Femur (tissue), 1 donor: ENCODE results near the gene SLAIN1.
A peak's percentile ranks its signal among the peaks of the same experiment; 100 is the strongest.

Source experiments
- DNase-seq: peaks from one replicate; pipeline ENCODE4 v3.0.0-alpha.2; 2017

Gene SLAIN1

DNA sequence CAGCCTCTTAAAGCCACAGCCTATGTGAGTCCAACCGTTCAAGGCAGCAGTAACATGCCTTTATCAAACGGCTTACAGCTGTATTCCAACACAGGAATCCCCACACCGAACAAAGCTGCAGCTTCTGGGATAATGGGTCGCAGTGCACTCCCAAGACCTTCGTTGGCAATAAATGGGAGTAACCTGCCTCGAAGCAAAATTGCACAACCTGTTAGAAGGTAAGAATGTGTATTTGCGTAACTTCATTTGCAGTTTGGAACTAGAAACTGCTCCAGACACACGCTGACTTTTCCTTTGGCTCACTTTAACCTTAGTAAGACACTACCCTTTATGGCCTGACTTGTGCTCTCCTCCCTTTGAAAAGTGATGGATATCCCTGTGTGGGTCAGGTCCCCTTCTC is 63.4 kb downstream of the SLAIN1 start:
- DNase-seq, result no peak

DNA sequence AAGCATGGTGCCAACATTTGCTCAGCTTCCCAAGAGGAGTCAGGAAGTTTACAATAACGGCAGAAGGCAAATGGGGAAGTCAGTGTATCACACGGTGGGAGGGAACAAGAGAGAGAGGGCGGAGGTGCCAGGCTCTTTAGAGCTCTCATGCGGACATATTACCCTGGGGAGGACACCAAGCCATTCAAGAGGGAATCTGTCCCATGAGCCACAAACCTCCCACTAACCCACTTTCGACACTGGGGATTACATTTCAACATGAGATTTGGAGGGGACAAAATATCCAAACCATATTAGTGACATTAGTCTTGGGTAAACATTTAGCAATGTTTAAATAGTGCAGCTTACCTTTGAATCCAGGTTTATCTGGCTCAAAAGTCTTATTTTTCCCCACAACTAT is 69.9 kb downstream of the SLAIN1 start:
- no peak for DNase-seq

DNA sequence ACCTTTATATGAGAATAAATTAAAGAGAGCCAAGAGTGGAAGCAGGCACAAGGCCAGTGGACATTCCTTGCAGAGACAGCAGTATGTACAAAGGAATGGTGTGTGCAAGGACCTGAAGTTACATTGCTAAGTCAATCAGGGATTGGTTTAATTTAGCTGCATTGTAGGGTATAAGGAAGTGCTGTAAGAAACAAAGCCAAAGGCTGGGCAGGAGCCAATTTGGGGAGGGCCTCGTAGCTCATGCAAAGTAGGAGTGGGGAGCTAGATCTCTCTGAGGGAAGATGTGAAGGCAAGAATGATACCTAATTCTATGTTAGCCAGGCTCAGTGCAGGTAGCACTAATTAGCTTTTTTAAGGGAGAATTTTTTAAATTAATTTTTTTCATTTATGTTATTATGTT is 76.7 kb downstream of the SLAIN1 start:
- no peak for DNase-seq

DNA sequence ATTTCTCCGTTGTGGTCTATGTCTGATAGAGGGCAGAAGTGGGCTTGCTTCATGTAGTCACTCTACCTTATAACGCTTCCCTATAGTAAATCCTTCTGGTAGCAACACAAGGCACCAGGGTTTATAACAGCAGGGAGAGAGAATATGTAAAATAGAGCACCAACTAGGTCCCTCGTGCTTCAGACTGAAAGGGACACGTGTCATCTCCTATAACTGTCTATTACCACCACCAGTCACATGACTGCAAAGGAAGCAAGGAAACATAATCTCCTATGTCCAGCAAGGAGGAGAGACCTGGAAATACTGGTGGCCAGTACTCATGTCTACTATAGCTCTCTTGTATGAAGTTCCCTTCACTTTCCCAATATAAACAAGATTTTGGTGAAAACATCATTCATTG is 79.2 kb downstream of the SLAIN1 start:
- no peak for DNase-seq

DNA sequence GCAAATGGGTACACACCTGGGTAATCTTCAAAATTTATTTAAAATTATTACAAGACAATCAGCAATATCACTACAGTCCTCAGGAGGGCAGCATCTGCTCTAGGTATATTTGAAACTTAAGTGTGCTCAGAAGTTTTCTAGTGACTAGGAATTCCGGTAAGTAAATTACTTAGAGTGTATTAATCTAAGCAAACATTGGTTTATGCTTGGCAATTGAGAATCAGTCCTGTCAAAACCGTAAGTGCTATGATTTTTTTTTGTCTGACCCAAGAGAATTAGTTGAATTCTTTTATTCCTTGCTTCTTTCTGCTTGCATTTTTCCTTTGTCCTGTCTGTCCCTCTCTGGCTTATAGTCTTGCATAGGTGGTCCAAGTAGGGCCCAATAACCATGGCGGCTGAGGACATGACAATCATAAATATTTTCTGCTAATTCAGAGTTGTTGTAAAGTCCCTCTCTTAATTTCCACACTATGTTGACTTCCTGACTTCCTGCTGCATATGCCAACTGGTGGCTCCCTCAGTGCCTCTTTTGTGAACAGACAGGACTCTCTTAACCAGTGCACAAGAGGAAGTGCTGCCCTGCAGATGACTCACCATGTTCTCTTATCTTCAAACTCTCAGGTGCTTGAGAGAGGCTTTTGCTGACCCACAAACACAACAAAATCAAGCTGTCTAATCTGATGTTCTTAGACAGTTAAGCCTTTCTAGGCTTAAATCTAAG is 82.2 kb downstream of the SLAIN1 start:
- peak; percentile 42 for DNase-seq

DNA sequence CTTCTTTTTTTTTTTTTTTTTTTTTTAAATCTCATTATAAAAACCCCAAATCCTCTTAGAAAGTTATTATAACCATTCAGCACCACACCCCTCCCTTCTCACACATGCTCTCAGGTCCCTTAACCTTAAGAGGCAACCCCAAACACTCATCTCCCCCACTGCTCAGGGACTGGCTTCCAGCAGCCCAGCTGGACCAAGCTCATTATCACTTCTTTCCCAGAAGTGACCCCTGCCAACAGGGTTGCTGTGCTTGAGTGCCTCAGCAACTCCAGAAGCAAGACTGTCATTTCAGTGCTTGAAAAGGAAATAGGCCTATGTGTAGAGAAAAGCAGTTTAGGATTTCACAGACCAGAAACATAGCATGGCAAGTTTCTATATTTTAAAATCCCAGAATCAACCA is 84.3 kb downstream of the SLAIN1 start:
- DNase-seq, result no peak

DNA sequence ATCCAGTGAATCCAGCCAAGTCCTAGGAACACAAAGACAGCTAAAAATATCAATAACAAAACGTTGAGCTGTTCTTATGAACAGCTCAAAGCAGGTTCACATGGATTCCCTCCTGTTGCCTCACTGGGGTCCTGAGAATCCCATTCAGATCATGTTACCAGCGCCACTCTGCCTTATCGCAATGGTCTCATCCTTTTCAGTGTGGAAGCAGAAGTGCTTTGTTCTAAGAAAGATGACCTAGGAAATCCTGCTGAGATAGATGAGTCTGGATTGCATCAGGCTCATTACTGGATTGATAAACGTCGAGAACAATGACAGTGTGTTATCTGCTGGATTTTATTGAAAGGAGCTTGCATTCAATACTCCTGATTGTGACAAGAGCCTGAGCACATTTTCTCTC is 87.0 kb downstream of the SLAIN1 start:
- DNase-seq, result no peak

DNA sequence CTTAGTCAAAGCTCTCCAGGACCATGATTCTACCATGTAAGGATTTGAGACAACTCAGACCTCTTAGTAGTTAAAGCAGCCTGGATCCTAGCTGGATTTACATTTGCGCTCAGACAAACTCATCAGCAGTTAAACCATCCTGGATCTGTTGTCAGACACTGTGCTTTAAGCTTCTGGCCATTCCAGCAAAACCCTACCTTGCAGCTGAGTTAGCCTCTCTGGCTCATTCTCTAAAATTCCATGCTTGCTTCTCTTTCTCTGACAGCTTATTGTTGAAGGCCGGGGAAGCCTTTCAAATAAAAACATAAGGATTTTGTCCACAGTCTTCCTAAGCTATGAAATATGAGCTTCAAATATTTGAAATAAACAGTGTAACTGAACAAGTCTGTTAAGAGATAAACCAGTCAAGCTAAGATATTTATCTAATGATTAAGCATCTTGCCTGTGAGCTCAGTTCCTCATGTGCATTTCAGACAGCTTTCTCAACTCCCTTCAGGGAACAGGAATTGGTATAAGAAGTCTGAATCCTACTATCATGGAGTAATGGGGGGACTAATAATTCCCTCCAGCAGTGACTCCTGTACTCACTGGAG is 89.3 kb downstream of the SLAIN1 start:
- no peak for DNase-seq

DNA sequence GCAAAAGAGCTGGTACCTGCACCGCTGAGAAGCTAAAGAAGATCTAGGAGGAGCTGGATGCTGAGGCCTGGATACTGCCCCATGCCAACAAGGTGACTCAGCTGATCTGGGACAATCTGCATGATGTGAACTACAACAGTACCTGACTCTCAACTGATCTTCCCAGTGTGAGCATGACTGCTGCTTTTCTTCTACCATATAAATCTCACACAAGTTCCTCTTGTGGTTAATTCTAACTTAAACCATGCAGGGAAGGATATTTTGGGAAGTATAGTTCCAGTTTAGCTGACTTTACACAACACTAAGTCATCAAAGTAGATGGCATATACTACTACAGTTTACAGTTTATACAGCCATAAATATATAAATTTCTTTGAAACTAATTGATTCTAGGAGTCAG is 91.9 kb downstream of the SLAIN1 start:
- no peak for DNase-seq

DNA sequence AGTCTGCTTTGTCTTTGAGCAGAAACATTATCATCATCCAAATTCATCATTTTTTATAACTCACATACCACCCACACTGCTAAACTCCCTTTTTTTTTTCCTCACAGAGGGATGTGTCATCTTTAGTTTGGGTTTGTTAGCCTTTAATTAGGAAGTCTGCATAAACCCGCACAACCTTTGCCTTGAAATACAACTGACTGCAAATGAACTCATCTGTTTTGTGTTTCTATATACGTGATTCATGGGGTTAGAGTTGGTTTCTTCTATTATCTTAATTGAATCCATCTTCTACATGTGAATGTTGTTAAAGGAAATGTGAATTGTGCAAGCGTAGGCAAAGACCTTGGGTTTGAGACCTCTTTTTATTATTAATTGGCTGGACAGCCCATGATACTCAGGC is 102.7 kb downstream of the SLAIN1 start:
- DNase-seq, result no peak

DNA sequence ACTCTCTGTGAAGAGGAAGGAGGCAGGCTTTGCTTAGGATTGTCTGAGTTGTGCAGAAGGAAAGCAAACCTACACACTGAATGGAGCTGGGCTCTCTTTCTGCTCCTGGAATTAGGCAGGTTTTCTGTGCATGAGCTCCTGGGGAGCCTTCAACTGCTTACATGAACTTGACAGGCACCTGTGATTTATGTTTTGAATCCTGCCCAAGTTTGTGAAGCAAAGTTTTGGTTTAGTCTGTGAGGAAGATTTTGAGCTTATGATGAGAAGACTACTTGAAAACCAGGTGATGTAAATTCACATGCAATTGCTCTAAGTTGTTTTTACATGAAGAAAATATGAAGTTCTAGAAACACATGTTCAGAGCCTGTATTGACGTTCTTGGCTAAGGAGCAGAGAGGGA is 109.0 kb downstream of the SLAIN1 start:
- DNase-seq, result no peak

DNA sequence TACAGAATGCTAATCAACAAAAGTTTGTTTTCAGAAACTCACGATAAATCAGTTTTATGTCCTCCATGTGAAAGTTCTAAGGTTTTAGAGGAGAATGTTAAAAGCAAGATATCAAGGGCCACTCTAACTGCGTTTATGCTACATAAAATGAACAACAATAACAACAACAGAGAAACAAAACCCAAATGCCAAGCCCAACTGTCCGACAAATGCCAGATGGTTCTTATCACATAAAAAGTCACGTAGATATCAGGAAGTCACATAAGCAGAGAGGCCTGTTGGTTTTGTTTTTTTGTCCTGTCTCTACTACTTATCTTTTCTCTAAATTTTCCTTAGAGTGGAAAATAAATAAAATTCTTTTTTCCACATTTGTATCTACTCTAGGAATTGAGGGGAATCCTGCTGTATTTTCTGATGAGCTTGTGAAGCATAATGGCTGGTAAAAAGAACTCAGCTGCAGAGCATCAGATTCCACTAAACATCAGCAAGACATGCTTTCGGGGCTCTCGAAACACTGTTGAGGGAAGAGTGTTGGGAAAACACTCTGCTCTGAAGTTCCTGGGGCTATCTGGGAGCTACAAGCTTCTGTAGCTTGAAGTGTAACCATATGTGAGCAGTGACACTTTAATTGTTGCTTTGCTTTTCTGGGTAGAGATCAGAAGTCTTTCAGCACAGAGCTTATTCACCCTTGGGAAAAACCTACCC is 110.1 kb downstream of the SLAIN1 start:
- DNase-seq, result no peak

DNA sequence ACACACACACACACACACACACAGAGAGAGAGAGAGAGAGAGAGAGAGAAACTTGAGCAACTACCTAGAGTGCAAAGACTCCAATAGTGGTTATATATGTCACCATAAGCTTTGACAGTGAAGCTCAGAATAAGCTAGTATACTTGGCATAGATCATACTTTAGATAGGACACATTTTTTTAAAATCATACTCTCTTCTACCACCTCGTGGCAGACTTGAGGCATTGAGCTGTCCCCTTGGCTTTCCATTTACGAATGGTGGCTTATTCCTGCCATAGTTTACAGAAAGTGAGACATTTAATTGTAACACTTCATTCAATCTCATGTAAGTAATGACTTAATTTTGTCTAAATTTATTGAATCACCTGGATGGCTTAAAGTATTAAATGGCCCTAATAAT is 112.9 kb downstream of the SLAIN1 start:
- no peak for DNase-seq

DNA sequence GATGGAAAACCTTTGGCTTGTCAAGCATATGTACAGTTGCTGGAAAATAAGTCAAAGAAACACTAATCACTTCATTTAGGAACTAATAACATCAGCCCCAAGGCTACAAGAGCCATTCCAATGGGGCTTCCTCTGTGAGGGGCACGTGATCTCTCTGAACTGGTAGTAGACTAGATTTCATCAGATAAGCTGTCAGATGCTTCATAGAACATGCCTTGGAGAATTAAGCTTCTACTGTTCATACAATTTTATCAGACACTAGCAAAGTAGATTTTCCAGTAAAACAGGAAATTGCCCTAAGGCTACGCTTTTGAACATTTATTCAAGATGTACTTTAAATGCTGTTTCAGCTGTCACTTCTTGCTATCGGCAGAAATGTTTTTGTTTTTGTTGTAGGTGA is 113.4 kb downstream of the SLAIN1 start:
- no peak for DNase-seq

DNA sequence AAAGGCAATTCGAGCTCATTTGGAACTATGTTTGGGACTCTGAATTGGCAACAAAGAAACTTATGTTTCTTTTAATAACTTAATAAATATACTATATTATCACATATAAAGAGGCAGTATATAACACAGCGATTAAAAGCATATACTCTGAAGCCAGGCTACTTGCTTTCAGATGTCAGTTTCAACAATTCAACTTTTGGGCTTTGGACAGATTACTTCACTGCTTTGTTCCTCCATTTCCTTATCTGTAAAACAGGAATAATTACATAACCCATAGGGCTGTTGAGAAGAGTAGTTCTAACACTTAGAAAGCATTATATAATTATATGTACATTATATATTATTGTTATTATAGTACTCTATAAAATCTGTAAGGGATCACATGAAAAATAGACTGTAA is 113.9 kb downstream of the SLAIN1 start:
- DNase-seq, result no peak

DNA sequence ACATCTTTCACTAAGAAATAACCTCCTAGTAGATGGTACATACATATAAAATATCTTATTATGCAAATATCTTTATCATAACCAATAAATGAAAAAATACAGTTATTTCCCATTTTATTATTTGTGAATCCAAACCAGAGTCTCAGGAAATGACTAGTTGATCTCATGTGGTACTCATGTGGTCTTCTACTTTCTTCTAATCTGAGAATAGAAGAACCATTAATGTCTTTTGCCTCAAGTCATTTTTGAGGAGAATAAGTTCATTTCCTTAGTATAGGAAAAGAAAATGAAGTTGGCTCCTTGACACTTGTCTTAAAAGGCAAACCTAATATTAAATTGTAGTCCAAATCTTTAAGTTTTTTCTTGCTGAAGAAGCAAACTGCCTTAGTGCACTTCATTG is 114.5 kb downstream of the SLAIN1 start:
- DNase-seq, result no peak
